ENCODE data around the gene ATP10B.

DNA sequence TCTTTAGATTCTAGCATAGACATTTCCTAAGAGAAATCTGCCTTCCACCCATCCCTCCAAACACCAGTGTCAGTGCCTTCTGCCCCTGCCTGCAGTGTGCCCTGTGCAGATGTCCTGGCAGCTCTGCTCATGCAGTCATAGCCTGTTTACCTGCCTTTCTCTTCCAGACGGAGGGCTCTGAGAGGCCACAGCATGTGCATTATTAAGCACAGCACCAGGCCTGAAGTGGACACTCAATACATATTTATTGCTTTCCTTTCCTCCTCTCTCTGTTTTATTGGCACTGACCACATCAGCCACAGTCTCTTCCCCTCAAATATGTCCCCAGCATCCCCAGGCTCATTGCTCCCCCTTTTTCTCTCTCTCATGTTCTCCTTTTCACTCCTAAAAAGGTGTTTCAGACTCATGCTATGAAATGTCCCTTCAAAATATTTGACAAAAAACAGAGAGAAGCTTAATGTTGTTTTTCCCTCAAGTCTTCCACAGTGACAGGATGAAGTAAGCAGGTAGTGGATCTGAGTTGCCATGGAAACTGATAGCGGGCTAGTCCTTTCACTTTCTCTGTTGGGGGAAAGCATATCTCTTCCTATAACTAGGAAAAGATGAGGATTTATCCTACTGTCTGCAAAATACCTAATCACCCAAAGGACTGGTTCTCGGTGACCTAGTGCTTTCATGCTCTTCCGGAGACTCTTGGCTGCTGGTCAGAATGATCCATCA, 100.9 kb downstream of the ATP10B start:
- TF ChIP-seq, protein P1, sequence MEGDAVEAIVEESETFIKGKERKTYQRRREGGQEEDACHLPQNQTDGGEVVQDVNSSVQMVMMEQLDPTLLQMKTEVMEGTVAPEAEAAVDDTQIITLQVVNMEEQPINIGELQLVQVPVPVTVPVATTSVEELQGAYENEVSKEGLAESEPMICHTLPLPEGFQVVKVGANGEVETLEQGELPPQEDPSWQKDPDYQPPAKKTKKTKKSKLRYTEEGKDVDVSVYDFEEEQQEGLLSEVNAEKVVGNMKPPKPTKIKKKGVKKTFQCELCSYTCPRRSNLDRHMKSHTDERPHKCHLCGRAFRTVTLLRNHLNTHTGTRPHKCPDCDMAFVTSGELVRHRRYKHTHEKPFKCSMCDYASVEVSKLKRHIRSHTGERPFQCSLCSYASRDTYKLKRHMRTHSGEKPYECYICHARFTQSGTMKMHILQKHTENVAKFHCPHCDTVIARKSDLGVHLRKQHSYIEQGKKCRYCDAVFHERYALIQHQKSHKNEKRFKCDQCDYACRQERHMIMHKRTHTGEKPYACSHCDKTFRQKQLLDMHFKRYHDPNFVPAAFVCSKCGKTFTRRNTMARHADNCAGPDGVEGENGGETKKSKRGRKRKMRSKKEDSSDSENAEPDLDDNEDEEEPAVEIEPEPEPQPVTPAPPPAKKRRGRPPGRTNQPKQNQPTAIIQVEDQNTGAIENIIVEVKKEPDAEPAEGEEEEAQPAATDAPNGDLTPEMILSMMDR (IDR thresholded peaks at IDR 0.05), result no peak
- TF ChIP-seq POLR2AphosphoS5 (IDR thresholded peaks at IDR 0.05) (no peak), EP300 (IDR thresholded peaks at IDR 0.05; ENCODE audit: low read depth) (no peak), POLR2A (IDR thresholded peaks at IDR 0.05) (no peak)

Data from transverse colon (tissue), 4 donors.